Mucosa of descending colon (tissue), 3 donors: ENCODE results near the gene DUSP2. TPM values are rescaled to one million over a fixed set of nuclear protein-coding genes. Genes with fewer than 3 reads are reported as not detected.
A peak's percentile ranks its signal among the peaks of the same experiment; 100 is the strongest.

Source experiments
- ATAC-seq: fragments of 200-7000 bp; cut with Tn5 transposase; one replicate; pipeline ENCODE4 v1.9.1; 2020; ENCODE audit warnings: mild to moderate bottlenecking, moderate library complexity
- DNase-seq, 3 donors: peaks; one replicate each; pipeline ENCODE4 v3.0.0-alpha.2; 2020
- H3K36me3 ChIP-seq: fragments of 200-600 bp; one replicate; pipeline ENCODE4 v1.8.0; 2021; ENCODE audit warnings: low read depth, mild to moderate bottlenecking
- H3K4me1 ChIP-seq: fragments of 200-600 bp; one replicate; pipeline ENCODE4 v1.8.0; 2021; ENCODE audit warnings: low read depth, mild to moderate bottlenecking
- H3K4me3 ChIP-seq: fragments of 200-600 bp; one replicate; pipeline ENCODE4 v1.8.0; 2021; ENCODE audit warnings: mild to moderate bottlenecking
- H3K9me3 ChIP-seq: fragments of 200-600 bp; one replicate; pipeline ENCODE4 v1.8.0; 2021; ENCODE audit warnings: mild to moderate bottlenecking
- CTCF ChIP-seq: fragments of 200-600 bp; IDR thresholded peaks from one replicate; pipeline ENCODE4 v1.8.0; 2022; ENCODE audit warnings: antibody characterized with exemption, mild to moderate bottlenecking
- intact Hi-C, 2 donors: fragments of 100-400 bp; cut with DNase I in 1 of 2; cut with micrococcal nuclease in 1 of 2; formaldehyde crosslinking; loops; one replicate each; pipeline versions ENCODE4 v1.11.0 to v1.11.1; 2022; cut with DNase I, micrococcal nuclease
- total RNA-seq, 3 donors: library from RNA; stranded (reverse); fragmentation: NEBNext Ultra II Directional in 2 of 3; extraction: Animal tissue kit (Norgen Biotek cat#: 25700) in 2 of 3; gene quantifications; one replicate each; pipeline versions ENCODE4 v1.2.1 to v1.2.4, GENCODE V29; 2021 to 2023
- donor health status: DM: no; HTN: no; CAD: no; lungs with moderate emphysema.
- donor health status: DM: no; HTN: no; CAD: no.
- donor health status: DM: no; HTN: yes; CAD: no.

DUSP2 gene
- total RNA-seq, 3 donors from 2014 or later: 1.5 to 2.3 (median 1.6) TPM

GRCh38 chr2:96093528-96093927 lies 51.7 kb downstream of the DUSP2 start:
- TF ChIP-seq CTCF: no peak
- no peak for ATAC-seq
- Histone ChIP-seq H3K4me3 (no peak overlapping the region), H3K4me1 (peaks cover 11% of the 10 kb centered on the region), H3K9me3 (no peaks in the 10 kb centered on the region), H3K36me3 (no peaks in the 10 kb centered on the region)
- peak in 1 of 3 donors; percentile 8 for DNase-seq
- intact Hi-C loops: no loop called here

Other genes starting within 250 kb of the DUSP2 start
- gene ANKRD36C, start 153.6 kb downstream of the DUSP2 start, total RNA-seq: 10 to 100 TPM; 22.2 to 45.8 (median 32.5) TPM
- gene GPAT2, start 110.5 kb downstream of the DUSP2 start, total RNA-seq: 1 to 10 TPM; 3.2 to 3.3 (median 3.2) TPM
- gene ADRA2B, start 28.9 kb downstream of the DUSP2 start, total RNA-seq: under 1 TPM; 0.17 to 0.73 (median 0.36) TPM
- not detected for gene ASTL, start 6.9 kb downstream of the DUSP2 start, total RNA-seq
- gene STARD7, start 63.4 kb upstream of the DUSP2 start, total RNA-seq: 100 to 1,000 TPM; 118 to 123 (median 122) TPM
- 100 to 1,000 TPM in 1 of 3 donors, 10 to 100 TPM in 2; 82.3 to 136 (median 87.9) TPM for gene TMEM127, start 120.6 kb upstream of the DUSP2 start, total RNA-seq
- gene CIAO1, start 120.8 kb upstream of the DUSP2 start, total RNA-seq: 10 to 100 TPM; 57.5 to 67.1 (median 60.6) TPM
- 100 to 1,000 TPM in 2 of 3 donors, 10 to 100 TPM in 1; 95.8 to 113 (median 106) TPM for gene SNRNP200, start 160.1 kb upstream of the DUSP2 start, total RNA-seq
- gene ITPRIPL1, start 179.9 kb upstream of the DUSP2 start, total RNA-seq: 1 to 10 TPM in 2 of 3 donors, under 1 TPM in 1; 0.43 to 1.4 (median 1.3) TPM
- 10 to 100 TPM in 1 of 3 donors, 1 to 10 TPM in 2; 2.8 to 13.4 (median 4.6) TPM for gene NCAPH, start 190.3 kb upstream of the DUSP2 start, total RNA-seq